WTC11 (cell line): ENCODE data around the gene CBFB. TPM values are rescaled to one million over a fixed set of nuclear protein-coding genes. Genes with fewer than 3 reads are reported as not detected.

Experiments
- ATAC-seq: fragments of 200-7000 bp; cut with Tn5 transposase; 2 replicates; pipeline ENCODE4 v1.10.0; 2021; ENCODE audit warnings: mild to moderate bottlenecking, moderate library complexity
- CTCF ChIA-PET: fragments of 300-600 bp; sonication (Branson Sonifier 250); formaldehyde crosslinking; loops from one replicate; lab custom pipeline; 2021; ENCODE audit warnings: antibody characterized with exemption; lab: Charles Lee
- POLR2A ChIA-PET: fragments of 350-600 bp; sonication (Branson Sonifier 250); formaldehyde crosslinking; loops from one replicate; lab custom pipeline; 2021; ENCODE audit warnings: antibody characterized with exemption; lab: Charles Lee
- DNase-seq: peaks from one replicate; pipeline ENCODE4 v3.0.0; 2021; ENCODE audit warnings: low spot score
- H3K27ac Mint-ChIP-seq: 2 replicates; pipeline ENCODE4 v1.8.0; 2021; ENCODE audit warnings: mixed read lengths
- H3K27me3 Mint-ChIP-seq: 2 replicates; pipeline ENCODE4 v1.8.0; 2021; ENCODE audit warnings: low read depth, mild to moderate bottlenecking, moderate library complexity, mixed read lengths
- H3K36me3 Mint-ChIP-seq: 2 replicates; pipeline ENCODE4 v1.8.0; 2021; ENCODE audit warnings: mixed read lengths
- H3K4me1 Mint-ChIP-seq: 2 replicates; pipeline ENCODE4 v1.8.0; 2022; ENCODE audit warnings: mixed read lengths
- H3K4me3 Mint-ChIP-seq: 2 replicates; pipeline ENCODE4 v1.8.0; 2021; ENCODE audit warnings: mild to moderate bottlenecking, moderate library complexity, mixed read lengths
- H3K9me3 Mint-ChIP-seq: 2 replicates; pipeline ENCODE4 v1.8.0; 2021; ENCODE audit warnings: mixed read lengths
- AFF4 ChIP-seq: sonication (generic); formaldehyde crosslinking; IDR thresholded peaks from 2 replicates; pipeline ENCODE4 v1.8.1; 2023; ENCODE audit warnings: mild to moderate bottlenecking, missing genetic modification reagents, borderline replicate concordance
- ATF6 ChIP-seq: sonication (generic); formaldehyde crosslinking; IDR thresholded peaks from 2 replicates; pipeline ENCODE4 v1.8.1; 2023; ENCODE audit warnings: mild to moderate bottlenecking, missing genetic modification reagents
- E2F1 ChIP-seq: sonication (generic); formaldehyde crosslinking; IDR thresholded peaks from 2 replicates; pipeline ENCODE4 v1.8.0; 2022; ENCODE audit warnings: mild to moderate bottlenecking, missing genetic modification reagents
- E2F4 ChIP-seq: sonication (generic); formaldehyde crosslinking; IDR thresholded peaks from 2 replicates; pipeline ENCODE4 v1.8.1; 2022; ENCODE audit warnings: low read depth, mild to moderate bottlenecking, moderate library complexity, missing genetic modification reagents, borderline replicate concordance
- ELF4 ChIP-seq: sonication (generic); formaldehyde crosslinking; IDR thresholded peaks from 2 replicates; pipeline ENCODE4 v1.8.1; 2022; ENCODE audit warnings: low read depth, mild to moderate bottlenecking, moderate library complexity, missing genetic modification reagents
- EMX1 ChIP-seq: fragments of 250-450 bp; sonication (Bioruptor Pico); IDR thresholded peaks from 2 replicates; pipeline ENCODE4 v1.8.0; 2021; ENCODE audit warnings: mild to moderate bottlenecking
- HMGA2 ChIP-seq: fragments of 250-450 bp; sonication (Bioruptor Pico); IDR thresholded peaks from 2 replicates; pipeline ENCODE4 v1.4.0; 2021; ENCODE audit warnings: mild to moderate bottlenecking, moderate library complexity
- IRF2 ChIP-seq: sonication (generic); formaldehyde crosslinking; IDR thresholded peaks from 2 replicates; pipeline ENCODE4 v1.8.0; 2022; ENCODE audit warnings: low read depth, missing genetic modification reagents, borderline replicate concordance
- JAZF1 ChIP-seq: fragments of 250-450 bp; sonication (Bioruptor Pico); IDR thresholded peaks from 2 replicates; pipeline ENCODE4 v1.9.0; 2021; ENCODE audit warnings: moderate library complexity, mild to moderate bottlenecking, inconsistent platforms
- KAT7 ChIP-seq: sonication (generic); formaldehyde crosslinking; IDR thresholded peaks from 2 replicates; pipeline ENCODE4 v1.8.1; 2023; ENCODE audit warnings: missing genetic modification reagents, mild to moderate bottlenecking, borderline replicate concordance
- SOX15 ChIP-seq: fragments of 250-450 bp; sonication (Bioruptor Pico); IDR thresholded peaks from 2 replicates; pipeline ENCODE4 v1.9.0; 2021; ENCODE audit warnings: mild to moderate bottlenecking
- USF2 ChIP-seq: sonication (generic); formaldehyde crosslinking; IDR thresholded peaks from 2 replicates; pipeline ENCODE4 v1.8.1; 2023; ENCODE audit warnings: mild to moderate bottlenecking, missing genetic modification reagents, moderate library complexity
- ZMAT4 ChIP-seq: fragments of 250-450 bp; sonication (Bioruptor Pico); IDR thresholded peaks from 2 replicates; pipeline ENCODE4 v1.9.0; 2021; ENCODE audit warnings: mild to moderate bottlenecking
- ZNF121 ChIP-seq: sonication (generic); formaldehyde crosslinking; IDR thresholded peaks from 2 replicates; pipeline ENCODE4 v1.8.0; 2023; ENCODE audit warnings: missing genetic modification reagents
- total RNA-seq: library from RNA; stranded (reverse); gene quantifications from 3 replicates; pipeline ENCODE4 v1.2.3, GENCODE V29; 2021

CBFB gene
- total RNA-seq, 1 experiment from 2014 or later = 36.9 TPM

GRCh38 chr16:67087803-67088202 lies 58.9 kb downstream of the CBFB start:
- no peak for DNase-seq
- ChIA-PET CTCF (interaction anchor here (0.7 to 2.8 kb wide), 4 partner anchors 16 to 75 kb away, joined by 3 to 10 read pairs (median 4); no protein-coding TSS in a partner anchor), POLR2A (no interaction called here)
- TF ChIP-seq KAT7 (CRISPR knock-in tag) (no peak), EMX1 (CRISPR knock-in tag) (no peak), ELF4 (CRISPR knock-in tag) (no peak), SOX15 (CRISPR knock-in tag) (no peak), ZMAT4 (CRISPR knock-in tag) (no peak), HMGA2 (CRISPR knock-in tag) (no peak), E2F1 (CRISPR knock-in tag) (no peak), IRF2 (CRISPR knock-in tag) (no peak), ATF6 (no peak), ZNF121 (CRISPR knock-in tag) (no peak), AFF4 (no peak), E2F4 (CRISPR knock-in tag) (no peak)
- Mint-ChIP-seq H3K4me1 (no peaks in the 10 kb centered on the region), H3K27me3 (no peaks in the 10 kb centered on the region), H3K4me3 (no peak overlapping the region), H3K9me3 (no peaks in the 10 kb centered on the region), H3K36me3 (no peaks in the 10 kb centered on the region), H3K27ac (no peak overlapping the region)
- ATAC-seq = no peak

- ATAC-seq = no peak
- no peaks in the 10 kb centered on the region for H3K9me3 Mint-ChIP-seq
- H3K4me3 Mint-ChIP-seq = no peak overlapping the region
- no peaks in the 10 kb centered on the region for H3K27me3 Mint-ChIP-seq
- POLR2A ChIA-PET = no interaction called here
- no peak for DNase-seq
- H3K36me3 Mint-ChIP-seq = no peaks in the 10 kb centered on the region
- CTCF ChIA-PET = interaction anchor here (0.7 kb wide), 1 partner anchor 71 kb away, joined by 3 read pairs; no protein-coding TSS in a partner anchor
- H3K4me1 Mint-ChIP-seq = no peaks in the 10 kb centered on the region
- peak overlapping the region; percentile 29; the same call in 1 of the 2 replicates for H3K27ac Mint-ChIP-seq
- TF ChIP-seq USF2 (no peak), JAZF1 (CRISPR knock-in tag) (no peak)
Measured at GRCh38 chr16:67088551-67088950, 59.6 kb downstream of the CBFB start.
